GM21723 (cell line): ENCODE results near the gene SLIT3.

Experiments used
- ATAC-seq: cut with Tn5 transposase; IDR thresholded peaks from one replicate; pipeline ENCODE4 v1.9.1; 2021; ENCODE audit warnings: mild to moderate bottlenecking, moderate library complexity; ENCODE audit not compliant: unreplicated experiment

Gene SLIT3

GRCh38 chr5:168943091-168943884 lies 357.7 kb downstream of the SLIT3 start:
- no peak for ATAC-seq

- no peak for ATAC-seq
Measured at GRCh38 chr5:168941901-168942300, 359.0 kb downstream of the SLIT3 start.

- ATAC-seq = no peak
Measured at GRCh38 chr5:168940712-168941111, 360.2 kb downstream of the SLIT3 start.

DNA sequence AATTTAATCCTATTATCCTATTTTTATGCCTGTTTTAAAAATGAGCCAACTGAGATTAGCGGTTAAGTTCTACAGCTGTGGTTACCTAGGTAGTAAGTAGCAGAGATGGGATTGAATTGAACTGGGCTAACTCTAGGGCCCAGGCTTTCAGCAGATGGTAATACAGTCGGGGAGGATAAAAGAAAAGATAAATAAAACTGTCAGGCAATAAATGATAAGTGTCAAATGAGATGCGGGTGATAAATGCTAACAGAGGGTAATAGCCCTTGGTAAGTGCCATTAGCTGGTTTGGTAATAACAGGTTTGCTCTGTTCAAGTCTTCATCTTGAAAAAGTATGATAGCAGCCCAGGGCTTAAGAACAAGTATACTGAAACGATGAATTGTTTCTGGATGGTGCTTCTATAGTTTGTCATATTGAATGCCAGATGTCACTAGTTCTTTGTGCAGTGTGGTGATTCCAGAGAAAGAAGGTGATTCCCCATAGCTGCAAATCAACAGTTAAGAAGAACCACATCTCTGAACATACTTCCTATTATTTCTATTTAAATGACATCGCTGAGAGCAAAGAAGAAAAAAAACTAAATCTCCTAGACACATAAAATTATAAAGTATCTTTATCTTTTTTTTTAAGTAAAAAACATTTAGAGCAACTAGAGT lies 360.9 kb downstream of the SLIT3 start:
- no peak for ATAC-seq

DNA sequence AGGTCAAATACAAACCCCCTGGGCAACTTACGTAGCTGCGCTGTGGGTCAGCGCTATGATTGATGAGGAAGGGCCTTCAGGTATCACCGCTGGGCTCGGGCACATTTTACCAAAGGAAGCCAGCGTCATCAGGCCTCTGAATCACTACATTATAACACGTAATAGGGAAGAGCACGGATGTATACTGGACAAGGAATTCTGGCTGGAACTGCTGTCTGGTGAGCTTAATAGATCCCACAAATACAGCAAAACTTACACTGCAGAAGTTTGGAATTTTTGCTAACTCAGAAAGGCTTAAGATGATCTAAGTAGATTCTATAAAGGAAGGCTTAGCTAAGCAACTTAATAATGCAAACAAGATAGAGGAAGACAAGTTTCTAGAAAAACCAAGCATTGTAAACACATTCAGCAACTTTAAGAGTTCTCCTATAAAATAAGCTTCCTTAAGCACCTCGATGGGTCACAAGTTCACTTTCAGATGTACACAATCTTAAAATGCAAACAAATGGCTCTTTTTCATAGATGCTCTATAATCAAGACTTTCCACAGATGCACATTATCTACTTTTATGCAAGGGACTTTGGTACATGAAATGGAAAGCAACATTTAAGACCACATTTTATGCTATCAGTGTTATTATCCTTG lies 361.7 kb downstream of the SLIT3 start:
- ATAC-seq = no peak

DNA sequence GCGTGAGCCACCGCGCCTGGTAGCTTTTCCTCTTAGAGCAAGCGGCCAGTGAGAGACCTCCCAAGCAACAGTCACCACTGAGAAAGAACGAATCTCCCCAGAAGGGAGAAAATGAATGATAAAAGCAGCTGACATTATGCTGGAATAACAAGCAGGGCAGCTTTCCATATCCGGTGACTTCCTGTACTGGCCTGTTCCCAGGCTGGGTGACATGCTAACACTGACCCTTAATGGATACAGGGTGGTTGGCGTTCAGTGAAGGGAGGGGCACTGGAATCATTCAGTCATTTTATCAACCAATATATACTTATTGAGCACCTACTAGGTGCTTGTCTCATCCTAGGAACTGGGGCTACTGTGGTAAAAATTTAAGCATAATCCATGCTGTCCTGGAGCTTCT lies 364.4 kb downstream of the SLIT3 start:
- ATAC-seq = no peak

DNA sequence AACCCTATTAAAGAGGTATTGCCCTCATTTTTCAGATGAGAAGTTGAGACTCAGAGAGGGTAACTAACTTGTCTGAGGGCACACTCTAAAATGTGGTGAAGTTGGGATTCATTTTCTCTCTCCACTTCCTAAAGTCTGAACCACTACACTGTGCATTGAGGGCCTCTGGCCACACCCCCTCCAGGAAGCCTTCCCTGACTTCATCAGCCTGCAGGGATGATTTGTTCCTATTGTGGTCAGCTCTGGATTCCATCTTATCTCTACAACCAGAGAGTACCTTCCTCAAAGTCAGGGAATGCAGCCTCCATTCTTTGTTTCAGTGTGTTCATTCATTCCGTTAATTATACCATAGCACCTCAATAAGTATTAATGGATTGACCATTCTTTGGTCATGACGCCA lies 365.8 kb downstream of the SLIT3 start:
- no peak for ATAC-seq

DNA sequence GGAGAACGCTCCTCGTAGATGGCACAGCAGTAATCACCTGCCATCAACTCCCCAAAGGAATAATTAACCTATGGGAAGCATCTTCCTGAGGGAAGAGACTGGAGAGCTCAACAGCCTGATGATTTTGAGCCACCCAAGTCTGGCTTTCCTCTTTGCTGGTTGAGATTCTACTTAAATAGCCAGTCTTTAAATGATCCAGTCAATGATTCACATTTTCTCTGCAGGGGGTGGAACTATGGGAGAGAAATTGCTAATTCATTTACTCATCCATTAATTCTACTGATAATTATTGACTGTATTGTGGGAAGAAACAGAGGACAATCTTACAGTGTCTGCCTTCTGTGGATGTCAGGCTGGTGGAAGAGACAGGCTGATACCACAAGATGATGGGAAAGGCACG lies 366.8 kb downstream of the SLIT3 start:
- no peak for ATAC-seq

DNA sequence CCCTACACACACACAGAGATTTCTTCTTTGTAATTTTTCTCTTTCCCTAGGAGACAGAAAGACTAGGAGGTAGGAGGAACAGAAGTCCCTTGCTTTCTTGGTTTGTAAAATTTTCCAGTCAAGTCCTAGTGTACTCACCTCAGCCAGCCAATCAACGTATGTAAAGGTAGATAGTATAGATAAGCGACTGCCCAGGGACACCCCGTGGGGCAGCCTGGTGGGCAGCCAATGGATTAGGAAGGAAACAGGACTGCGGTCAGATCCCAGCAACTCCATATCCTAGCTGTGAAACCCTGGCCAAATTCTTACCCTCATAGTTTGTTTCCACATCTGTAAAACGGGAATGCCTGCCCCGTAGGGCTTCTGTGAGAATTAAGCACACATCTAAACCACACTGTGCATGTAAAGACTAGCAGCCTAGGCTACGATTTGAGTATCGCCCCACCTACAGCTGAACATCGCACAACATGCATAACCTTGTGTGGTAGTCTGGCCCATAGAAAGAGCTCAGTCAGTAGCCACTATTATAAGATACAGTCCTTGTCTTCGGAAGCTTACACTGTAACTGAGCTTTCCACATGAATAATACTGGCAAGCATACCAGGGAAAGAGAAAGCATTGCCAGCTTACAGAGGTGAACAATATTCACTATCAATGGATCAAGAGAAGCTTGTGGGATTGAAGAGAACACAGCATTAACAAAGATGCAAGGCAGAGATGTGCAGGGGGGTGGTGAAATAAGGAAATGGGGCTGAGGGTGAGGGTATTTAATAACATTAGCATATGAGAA lies 368.3 kb downstream of the SLIT3 start:
- ATAC-seq = no peak

- ATAC-seq = no peak
Measured at GRCh38 chr5:168931638-168932345, 369.1 kb downstream of the SLIT3 start.

- no peak for ATAC-seq
Measured at GRCh38 chr5:168929656-168930055, 371.3 kb downstream of the SLIT3 start.

- no peak for ATAC-seq
Measured at GRCh38 chr5:168925160-168925559, 375.8 kb downstream of the SLIT3 start.

DNA sequence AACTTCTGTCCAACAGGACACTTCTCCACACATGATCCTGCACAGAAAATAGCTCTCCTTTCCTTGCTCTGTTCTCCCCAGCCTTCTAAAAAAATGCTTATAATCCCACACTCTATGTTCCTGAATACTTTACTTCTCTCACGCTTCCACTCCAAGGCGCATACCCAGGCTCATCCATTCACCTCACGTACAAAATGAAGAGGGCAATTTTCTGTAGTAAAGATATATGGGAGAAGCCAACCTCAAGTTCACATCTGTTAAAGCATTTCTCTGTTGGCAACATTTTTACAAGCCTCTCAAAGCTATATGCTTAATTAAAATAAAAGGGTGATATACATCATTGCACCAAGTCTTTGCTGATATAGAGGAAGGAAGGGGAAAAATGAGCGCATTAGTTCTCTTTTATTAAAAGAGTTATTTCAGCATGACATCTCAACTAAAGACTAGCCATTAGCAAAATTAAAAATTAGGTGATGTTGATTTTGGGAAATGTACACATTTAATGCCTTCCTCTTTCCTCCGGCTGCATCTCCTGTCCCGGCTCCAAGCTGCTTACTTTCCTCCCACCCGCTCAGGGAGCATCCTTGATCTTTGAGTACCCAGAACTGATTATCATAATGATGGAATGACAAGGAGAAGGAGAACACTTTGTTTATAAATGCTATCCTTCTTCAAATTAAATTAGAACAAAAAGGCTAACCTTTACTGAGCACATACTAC lies 379.6 kb downstream of the SLIT3 start:
- no peak for ATAC-seq

DNA sequence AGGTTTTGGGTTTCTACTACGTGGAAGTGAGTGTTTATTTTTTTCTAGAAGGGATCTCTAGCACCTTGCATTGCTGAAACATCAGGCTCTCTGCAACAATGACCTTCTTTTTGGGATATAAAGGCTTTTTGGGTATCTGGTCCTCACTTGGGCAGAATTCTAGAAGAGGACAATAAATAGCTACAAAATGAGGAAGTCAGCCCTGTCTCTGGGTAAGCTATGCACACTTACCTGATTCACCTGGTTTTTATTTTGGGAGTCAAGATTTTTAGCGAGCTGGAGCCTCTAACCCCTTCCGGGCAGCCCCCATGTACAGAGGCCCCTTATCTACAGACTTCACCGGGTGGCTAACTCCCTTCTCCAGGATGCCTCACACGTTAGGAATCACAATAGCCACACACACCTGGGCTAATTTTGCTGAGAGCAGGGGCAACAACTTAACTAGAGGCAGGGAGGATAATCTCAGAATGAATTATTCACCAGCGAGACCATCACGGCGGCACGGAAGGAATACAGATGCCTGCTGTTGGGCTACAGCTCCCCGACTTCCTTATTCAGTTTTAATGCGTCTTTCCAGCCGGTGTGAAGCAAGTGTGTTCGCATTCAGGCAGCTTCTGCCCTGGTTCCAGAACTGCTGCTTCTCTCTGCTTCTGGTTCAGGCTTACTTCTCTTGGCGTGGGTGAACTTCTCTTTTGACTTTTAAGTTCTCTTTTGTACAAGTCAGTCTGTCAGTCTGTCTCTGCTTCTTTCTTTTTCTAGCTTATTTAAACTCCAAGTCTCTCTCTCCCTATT lies 380.7 kb downstream of the SLIT3 start:
- no peak for ATAC-seq

GRCh38 chr5:168917947-168918600 lies 382.9 kb downstream of the SLIT3 start:
- ATAC-seq = no peak

DNA sequence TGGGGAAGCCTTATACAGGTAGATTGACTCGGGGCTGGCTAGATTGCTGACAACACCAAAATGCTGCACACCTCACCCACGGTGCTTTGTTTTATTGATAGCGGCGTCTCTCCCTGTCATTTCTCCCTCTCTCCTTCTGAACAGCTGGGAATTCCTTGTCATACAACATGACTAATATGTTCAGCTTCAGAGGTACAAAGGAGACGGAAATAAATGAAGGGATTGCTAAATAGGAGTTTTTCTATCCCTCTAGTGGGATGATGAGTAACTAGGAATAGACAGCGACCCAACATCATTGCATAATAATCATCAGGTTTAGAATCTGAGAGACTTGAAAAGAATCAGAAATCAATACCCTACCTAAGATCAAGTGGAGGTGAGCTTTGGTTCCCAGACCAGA lies 384.1 kb downstream of the SLIT3 start:
- no peak for ATAC-seq

DNA sequence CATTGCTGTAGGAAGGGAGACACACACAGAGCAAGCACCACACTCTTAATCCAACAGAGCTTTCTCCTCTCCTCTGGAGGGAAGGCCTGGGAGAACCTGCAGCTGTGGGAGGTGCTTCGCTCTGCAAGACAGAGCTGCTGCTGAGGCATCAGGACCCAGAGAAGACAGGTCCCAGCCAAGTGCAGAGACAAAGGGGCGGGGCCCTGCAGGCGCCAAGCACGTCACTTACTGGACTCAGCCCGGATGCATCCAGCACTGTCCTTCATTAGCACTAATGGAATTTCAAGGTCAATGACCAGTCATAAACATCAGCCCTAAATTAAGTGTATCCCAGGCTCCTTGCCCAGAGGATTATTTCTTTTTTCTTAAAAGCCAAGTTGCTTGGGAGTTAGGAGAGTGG lies 384.7 kb downstream of the SLIT3 start:
- ATAC-seq = no peak

GRCh38 chr5:168914491-168914890 lies 386.4 kb downstream of the SLIT3 start:
- no peak for ATAC-seq

DNA sequence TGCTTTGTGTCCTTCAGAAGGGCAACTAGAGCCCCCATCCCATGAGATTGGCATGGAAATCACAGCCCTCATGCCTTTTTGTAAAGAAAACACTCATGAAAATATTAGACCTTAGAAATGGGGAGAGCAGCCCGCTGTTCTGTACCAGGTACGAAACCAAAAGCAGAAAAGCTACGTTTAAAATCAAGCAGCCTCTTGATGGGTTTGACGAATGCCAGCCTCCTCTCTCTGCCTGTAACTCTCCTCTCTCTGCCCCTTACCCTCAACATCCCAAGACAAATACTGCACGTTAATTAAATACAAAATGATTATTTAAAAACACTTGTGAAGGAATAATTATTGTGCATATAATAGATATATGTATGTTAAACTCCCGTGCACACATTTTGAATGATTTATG lies 390.1 kb downstream of the SLIT3 start:
- no peak for ATAC-seq
